ENCODE data around the gene HS3ST1.
A peak's percentile ranks its signal among the peaks of the same experiment; 100 is the strongest.

Gene HS3ST1

DNA sequence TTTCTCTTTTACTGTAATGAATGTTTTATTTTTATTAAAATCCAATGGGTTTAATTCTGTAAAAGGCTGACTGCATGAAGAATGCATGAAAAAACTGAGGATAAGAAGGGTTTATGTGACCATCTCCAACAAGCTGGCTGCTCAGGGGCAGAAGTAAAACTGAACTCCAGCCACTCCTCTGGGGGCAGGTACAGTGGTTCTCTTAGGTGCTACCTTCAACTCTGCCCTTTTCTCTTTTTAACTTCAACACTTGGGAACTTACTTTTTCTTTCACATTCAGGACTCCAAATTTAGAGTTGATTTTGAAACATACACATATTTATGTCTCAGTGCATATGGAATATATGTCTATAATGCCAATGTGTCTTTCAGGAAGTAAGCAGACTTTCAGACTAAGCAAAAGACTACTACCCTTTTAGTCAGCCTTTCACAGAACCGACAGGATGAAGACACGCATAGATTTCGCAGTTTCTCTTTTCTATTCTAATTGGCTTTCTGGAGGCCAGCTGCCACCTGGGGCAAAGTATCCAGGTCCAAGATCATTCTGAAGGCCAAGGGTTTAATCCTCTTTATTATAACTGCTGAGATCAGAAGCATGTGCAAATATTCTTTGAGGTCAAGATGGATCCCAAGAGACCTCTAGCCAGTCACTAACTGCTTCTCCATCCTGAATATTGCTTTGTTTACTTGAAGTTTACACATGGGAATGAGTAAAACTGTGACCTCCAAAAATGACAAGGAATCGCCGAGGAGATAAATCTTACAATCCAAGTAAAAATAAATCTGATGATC is 30.7 kb downstream of the HS3ST1 start:
- no peak for DNase-seq

DNA sequence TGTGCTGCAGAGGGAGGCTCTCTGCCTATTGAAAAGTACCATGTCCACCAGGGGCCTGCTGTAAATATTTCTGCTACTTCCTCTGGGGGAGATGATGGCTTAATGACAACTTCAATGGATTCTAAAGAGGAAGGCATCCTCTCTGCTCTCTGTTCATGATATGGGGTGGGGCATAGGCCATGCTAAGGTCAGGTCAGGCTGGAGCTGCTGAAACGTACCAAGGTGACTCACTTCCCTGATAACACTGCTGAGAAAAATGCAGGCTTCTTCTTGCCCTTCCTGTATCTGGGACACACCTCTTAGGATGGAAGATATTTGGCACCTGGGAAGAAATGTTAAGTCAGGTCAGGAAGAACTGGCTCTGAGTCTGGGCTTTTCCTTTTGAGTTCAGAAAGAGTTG is 31.5 kb downstream of the HS3ST1 start:
- no peak for DNase-seq

DNA sequence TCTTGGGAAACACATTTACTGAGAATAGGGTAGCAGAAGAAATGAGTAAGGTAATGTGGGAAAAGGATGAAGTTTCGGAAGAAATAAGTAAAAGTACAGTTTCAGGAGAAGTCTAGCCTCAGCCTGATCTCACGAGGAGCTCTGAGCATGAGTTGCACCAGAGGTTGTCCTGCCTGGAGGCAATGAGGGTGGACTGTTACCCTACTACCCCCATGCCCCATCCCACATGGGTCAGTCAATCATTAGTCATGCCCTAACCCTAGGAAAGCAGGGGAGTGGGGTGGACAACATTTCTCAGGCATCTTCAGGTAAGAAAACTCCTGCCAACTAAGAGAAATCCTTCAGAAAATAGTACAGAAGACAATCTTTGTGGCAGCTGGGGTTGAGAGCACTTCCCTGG is 35.1 kb downstream of the HS3ST1 start:
- DNase-seq = no peak

DNA sequence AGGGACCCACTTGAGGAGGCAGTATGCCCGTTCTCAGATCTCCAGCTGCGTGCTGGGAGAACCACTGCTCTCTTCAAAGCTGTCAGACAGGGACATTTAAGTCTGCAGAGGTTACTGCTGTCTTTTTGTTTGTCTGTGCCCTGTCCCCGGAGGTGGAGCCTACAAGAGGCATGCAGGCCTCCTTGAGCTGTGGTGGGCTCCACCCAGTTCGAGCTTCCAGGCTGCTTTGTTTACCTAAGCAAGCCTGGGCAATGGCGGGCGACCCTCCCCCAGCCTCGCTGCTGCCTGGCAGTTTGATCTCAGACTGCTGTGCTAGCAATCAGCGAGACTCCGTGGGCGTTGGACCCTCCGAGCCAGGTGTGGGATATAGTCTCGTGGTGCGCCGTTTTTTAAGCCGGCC is 44.6 kb downstream of the HS3ST1 start:
- DNase-seq = peak; percentile 11 to 14

DNA sequence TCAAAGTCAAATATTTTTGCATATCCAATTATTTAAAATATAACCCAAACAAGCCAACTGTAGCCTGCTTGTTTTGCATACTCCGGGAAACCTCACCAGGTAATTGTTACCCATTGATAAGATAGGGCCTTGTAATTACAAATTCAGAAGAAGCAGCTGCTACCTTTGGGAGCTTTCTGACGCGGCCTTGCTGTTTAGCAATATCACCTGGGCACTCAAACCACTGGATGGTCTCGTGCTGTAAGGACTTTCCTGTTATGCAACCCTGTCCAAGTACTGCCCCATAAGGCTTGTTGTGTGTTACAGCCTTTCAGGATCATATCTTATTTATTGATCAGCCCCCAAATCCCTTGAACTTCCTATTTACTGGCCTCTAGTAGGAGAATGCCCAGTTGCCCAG is 52.1 kb downstream of the HS3ST1 start:
- DNase-seq = no peak

DNA sequence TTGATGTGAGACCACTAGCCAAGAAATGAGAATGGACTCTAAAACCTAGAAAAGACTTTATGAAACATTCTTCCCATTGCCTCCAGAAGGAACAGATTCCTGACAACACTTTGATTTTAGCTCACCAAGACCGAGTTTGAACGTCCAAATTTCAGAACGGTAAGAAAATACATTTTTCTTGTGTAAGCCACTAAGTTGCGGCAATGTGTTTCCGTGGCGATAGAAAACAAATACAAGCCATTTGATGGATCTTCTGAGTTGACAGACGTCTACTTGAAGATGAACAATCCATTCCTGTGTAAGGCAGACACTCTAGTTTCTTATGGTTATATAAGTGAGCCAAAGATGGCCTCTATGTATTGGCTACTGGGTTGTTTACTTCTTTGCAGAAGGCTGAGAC is 52.5 kb downstream of the HS3ST1 start:
- no peak for DNase-seq

DNA sequence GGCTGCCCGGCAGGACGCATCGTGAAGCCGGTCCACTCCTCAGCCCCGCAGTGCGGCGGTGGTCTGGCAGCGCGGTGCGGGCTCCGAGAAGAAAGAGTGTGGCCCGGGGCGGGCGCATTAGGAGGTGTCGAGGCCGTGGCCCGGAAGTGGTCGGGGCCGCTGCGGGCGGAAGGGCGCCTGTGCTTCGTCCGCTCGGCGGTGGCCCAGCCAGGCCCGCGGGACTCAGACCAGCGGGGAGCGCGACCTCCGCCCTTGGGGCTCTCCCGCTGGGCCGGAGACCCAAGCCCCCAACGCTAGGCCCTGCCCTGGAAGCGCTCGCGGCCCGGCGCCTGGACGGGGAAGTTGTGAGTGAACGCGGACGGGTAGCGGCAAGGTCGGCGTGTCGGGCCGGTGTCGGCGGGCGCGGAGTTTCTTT is 60.0 kb downstream of the HS3ST1 start:
- no peak for DNase-seq

DNA sequence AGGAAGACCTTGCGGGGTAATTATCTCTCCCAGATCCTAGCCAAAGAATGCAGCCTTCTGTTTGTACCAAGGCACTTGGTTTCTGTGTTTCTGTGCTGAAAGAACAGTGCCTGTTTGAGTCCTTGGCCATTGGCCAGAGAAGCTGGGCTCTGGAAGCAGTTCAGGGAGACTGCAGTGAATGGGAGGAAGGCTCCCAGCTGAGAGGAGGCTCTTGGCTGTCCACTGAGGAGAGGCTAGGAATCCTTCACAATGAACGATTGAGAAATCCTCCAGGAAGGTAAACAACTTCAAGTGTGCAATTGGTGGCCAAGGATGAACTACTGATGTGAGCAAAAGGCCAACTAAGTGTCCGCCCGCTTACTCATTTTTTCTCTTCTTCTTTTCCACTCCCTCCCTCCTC is 61.3 kb downstream of the HS3ST1 start:
- no peak for DNase-seq

DNA sequence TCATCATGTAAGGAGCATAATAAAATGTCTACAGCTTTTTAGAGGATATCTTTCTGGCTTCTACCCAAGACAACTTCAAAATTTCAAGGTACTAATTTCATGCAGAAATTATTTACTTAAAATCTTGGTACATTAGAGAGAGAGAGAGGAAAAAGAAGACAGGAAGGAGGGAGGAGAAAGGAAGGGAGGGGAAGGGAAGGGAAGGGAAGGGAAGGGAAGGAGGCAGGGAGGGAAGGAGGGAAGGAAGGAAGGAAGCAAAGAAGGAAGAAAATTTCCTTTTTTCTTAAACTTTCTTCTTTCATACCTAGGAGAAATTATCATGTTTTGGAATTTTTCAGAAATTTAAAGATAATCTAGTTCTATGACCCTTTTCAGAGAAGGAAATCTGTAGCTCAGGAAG is 61.8 kb downstream of the HS3ST1 start:
- DNase-seq = no peak

DNA sequence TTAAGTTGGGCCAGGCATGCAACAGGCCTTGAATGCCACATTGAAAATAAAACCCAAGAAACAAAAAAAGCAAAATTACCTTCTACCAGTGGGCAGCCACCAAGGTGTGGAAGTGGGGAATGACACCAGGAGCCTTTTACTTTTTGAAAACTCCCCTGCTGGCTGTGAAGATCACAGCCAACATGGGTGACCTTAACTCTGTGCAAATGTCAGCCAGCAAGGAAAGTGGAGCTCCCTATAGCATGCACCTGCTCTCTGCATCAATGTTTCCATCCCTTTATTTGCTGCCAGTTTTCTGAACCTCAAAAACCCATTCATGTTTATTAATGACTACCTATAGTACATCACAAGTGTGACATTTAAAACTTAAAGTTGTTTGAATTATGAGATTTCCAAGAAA is 63.7 kb downstream of the HS3ST1 start:
- no peak for DNase-seq

DNA sequence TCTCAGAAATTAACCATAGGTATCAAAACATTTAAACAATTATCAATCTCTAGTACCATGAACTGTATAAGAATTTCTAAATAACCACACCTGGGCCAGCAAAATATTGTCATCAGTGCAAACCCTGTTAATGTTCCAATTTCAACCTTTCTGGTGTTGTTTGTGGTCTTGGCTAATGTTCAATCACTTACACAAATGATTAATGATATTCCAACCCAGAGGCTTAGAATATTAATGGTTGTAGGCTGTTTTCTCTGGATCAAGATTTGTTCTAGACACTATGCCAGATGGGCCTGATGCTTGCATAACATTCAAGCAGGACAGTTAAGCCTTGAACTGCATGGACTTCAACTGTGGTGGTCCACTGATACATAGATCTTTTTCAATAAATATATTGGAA is 69.1 kb downstream of the HS3ST1 start:
- no peak for DNase-seq

DNA sequence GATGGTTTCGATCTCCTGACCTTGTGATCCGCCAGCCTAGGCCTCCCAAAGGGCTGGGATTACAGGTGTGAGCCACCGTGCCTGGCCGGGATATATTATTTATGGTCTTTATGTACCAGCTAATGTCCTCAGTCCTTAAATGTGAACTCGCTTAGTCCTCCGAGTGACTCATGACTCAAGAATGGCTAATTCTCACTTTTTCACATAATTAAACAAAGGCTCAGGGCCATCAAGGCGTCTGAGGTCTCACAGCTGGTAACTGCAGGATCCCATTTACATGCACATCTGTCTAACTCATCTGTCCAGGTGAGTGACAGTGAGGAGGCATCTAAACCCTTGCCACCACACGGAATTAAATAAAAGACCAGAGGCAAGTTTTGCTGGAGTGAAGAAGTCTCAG is 73.5 kb downstream of the HS3ST1 start:
- DNase-seq = no peak

DNA sequence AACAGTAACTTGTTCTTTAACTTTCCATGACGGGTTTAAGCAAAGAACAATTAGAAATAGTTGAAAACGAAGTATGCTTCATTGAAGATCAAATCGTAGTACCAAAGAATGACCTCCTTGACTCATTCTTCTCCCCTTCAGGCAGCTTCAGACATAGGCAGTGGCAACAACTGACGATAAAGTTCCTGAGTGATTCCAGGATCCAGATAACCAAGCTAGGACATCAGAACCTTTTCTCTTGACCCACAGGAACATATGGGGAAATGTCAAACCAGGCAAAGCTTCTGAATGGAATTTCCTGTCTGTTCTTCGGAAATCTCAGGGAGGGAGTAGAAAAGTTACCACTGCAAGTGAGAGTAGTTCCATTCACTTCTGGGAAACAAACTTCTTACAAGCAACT is 74.2 kb downstream of the HS3ST1 start:
- DNase-seq = no peak

DNA sequence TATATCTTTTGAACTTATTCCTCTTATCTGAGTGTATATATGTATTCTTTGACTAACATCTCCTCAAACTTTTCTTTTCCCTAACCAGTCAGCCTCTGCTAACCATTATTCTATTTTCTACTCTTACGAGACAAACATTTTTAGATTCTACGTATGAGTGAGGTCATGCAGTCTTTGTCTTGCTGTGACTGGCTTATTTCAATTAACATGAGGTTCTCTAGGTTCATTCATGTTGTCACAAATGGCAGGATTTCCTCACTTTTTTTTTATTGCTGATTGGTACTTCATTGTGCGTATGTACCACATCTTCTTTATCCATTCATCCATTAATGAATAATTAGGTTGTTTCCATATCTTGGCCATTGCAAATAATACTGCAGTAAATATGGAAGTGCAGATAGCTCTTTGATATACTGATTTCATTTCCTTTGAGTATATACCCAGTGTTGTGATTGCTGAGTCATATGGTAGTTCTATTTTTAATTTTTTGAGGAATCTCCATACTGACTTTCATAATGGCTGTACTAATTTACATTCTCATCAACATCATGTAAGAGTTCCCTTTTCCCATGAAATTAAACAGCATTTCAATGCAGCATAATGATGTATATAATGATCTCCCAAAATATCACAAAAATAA is 80.1 kb downstream of the HS3ST1 start:
- no peak for DNase-seq

DNA sequence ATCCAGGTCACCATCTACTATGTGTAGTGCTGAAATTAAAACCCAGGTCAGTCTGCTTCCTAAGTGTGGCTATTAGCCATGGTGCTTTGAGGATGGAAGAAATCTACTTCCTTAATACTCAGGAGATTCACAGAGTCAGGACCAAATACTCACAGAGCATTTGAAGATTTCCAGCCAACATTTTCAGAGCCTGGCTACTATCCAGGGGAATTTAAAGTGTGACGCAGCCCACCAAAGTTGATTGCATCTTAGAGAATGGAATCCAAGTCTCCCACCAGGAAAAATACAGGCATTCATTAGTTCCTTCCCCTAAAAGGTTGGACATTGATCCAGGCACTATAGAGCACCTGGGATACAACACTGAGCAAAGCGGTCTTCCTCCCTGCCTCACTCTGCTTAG is 83.8 kb downstream of the HS3ST1 start:
- DNase-seq = no peak

DNA sequence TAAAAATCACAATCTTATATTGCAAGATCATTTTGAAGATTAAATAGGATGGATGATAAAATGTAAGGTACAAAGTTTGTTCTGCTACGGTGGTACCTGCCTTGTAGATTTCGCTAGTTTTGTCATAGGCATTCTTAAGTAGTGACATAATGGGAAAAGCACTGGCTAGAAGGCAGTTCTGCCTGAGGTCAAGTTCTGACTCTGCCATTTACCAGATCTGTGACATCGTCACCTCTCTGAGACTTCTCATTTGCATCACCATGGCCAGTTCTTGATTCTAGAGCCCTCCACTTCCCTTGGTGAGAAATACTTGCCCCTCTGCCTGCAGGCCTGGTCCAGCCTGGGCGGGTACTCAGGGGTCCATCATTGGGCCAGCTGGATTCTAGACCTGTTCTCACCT is 85.2 kb downstream of the HS3ST1 start:
- no peak for DNase-seq

Data from SHP77 (cell line).